ENCODE results near the gene SEC23A.

- TF ChIP-seq, protein P1, sequence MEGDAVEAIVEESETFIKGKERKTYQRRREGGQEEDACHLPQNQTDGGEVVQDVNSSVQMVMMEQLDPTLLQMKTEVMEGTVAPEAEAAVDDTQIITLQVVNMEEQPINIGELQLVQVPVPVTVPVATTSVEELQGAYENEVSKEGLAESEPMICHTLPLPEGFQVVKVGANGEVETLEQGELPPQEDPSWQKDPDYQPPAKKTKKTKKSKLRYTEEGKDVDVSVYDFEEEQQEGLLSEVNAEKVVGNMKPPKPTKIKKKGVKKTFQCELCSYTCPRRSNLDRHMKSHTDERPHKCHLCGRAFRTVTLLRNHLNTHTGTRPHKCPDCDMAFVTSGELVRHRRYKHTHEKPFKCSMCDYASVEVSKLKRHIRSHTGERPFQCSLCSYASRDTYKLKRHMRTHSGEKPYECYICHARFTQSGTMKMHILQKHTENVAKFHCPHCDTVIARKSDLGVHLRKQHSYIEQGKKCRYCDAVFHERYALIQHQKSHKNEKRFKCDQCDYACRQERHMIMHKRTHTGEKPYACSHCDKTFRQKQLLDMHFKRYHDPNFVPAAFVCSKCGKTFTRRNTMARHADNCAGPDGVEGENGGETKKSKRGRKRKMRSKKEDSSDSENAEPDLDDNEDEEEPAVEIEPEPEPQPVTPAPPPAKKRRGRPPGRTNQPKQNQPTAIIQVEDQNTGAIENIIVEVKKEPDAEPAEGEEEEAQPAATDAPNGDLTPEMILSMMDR (IDR thresholded peaks at IDR 0.05): no peak
- no peak for TF ChIP-seq EZH2 (IDR thresholded peaks at IDR 0.05; ENCODE audit: borderline replicate concordance, insufficient read depth, low read depth, low read length, poor library complexity, severe bottlenecking)
Measured at GRCh38 chr14:39099748-39100147, 3.3 kb downstream of the SEC23A start.

Data from B cell (primary cell).